ENCODE data around the gene MMEL1. TPM values are rescaled to one million over a fixed set of nuclear protein-coding genes. Genes with fewer than 3 reads are reported as not detected.
A peak's percentile ranks its signal among the peaks of the same experiment; 100 is the strongest.

Gene MMEL1
- total RNA-seq, 1 experiment from 2014 or later, result not detected

DNA sequence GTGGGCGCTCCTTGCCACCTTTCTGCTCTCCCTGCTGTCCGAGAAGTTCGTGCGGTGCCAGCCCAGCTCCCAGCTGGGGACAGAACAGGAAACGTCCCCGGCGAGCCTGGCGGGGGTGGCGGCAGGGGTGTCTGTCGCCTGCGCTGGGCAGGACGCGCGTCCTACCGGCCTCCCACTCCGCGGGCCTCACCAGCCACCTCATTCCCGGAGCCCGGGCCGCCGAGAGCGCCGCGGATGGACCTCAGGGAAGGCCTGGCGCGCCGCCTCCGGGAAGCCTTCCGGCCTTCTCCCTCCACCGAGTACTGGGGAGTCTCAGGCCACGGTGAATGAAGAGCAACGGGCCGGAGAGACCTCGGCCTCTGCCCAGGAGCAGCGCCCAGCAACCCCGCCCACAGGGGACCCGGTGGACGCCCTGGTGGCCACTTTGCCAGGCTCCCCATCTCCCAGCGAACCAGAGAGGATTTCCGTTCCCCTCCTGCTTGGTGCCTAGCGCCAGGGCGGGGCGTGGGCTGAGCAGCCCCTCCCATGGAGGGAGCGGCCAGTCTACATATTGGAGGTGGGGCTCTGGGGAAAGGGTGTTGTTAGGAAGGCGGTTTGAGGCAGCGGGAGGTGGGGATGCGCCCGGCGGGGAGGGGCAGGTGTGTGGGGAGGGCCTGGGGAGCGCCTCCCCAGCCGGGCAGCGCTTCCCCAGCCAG is 86.2 kb downstream of the MMEL1 start (continued):
- TF ChIP-seq, protein P1, sequence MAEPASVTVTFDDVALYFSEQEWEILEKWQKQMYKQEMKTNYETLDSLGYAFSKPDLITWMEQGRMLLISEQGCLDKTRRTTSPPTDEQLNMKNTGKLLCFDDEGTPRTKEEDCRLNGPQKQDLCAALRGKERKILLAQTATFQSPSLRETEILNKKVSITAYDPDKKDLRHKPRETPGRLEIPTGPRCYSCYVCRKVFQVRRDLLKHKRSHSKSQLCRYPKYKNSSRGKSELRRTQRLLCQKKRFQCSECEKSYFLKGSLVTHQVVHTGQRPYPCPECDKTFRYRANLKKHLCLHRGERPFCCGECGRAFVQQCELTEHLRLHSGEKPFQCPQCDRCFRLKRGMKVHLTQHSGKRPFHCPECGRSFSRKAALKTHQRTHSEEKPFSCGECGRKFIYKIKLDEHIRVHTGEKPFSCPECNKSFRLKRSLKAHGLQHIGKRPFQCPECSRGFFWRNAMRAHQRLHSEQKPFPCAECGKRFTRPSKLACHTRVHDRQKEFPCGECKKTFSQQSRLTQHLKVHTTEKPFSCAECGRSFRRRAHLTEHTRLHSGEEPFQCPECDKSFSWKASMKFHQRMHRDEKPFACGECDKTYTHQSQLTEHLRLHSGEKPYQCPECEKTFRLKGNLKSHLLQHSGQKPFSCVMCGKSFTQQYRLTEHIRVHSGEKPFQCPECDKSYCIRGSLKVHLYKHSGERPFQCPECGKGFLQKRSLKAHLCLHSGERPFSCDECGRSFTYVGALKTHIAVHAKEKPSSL (CRISPR knock-in tag; conservative IDR thresholded peaks at IDR 0.05), result no peak
- TF ChIP-seq SP1 (CRISPR knock-in tag; conservative IDR thresholded peaks at IDR 0.05) (peak; percentile 70; the same call in 1 of the 2 replicates), TCF7 (CRISPR knock-in tag; IDR thresholded peaks at IDR 0.05; ENCODE audit: low read depth) (no peak), GTF2I (CRISPR knock-in tag; conservative IDR thresholded peaks at IDR 0.05) (no peak), NR2C2 (CRISPR knock-in tag; IDR thresholded peaks at IDR 0.05) (no peak), ATF1 (CRISPR knock-in tag; IDR thresholded peaks at IDR 0.05) (no peak), ZNF671 (CRISPR knock-in tag; IDR thresholded peaks at IDR 0.05) (no peak), FOXJ3 (CRISPR knock-in tag; IDR thresholded peaks at IDR 0.05; ENCODE audit: borderline replicate concordance) (no peak), GABPB1 (CRISPR knock-in tag; IDR thresholded peaks at IDR 0.05) (no peak), GRHL2 (CRISPR knock-in tag; IDR thresholded peaks at IDR 0.05; ENCODE audit: insufficient replicate concordance, severe bottlenecking) (no peak), ZNF263 (CRISPR knock-in tag; IDR thresholded peaks at IDR 0.05; ENCODE audit: low read depth) (no peak), RORB (CRISPR knock-in tag; IDR thresholded peaks at IDR 0.05) (no peak), RELA (CRISPR knock-in tag; IDR thresholded peaks at IDR 0.05; ENCODE audit: borderline replicate concordance) (0 out of 2 replicates have a peak, but pooled peaks have one; percentile 5), FOXP1 (CRISPR knock-in tag; IDR thresholded peaks at IDR 0.05; ENCODE audit: borderline replicate concordance) (no peak; the same call in none of the 2 replicates), NFE2L1 (CRISPR knock-in tag; IDR thresholded peaks at IDR 0.05) (no peak), PRRX2 (CRISPR knock-in tag; IDR thresholded peaks at IDR 0.05) (no peak), CREM (CRISPR knock-in tag; IDR thresholded peaks at IDR 0.05) (no peak), TEAD1 (CRISPR knock-in tag; IDR thresholded peaks at IDR 0.05) (no peak), TP53 (CRISPR knock-in tag; IDR thresholded peaks at IDR 0.05) (no peak; the same call in 1 of the 2 replicates)
- TF ChIP-seq, protein P2, sequence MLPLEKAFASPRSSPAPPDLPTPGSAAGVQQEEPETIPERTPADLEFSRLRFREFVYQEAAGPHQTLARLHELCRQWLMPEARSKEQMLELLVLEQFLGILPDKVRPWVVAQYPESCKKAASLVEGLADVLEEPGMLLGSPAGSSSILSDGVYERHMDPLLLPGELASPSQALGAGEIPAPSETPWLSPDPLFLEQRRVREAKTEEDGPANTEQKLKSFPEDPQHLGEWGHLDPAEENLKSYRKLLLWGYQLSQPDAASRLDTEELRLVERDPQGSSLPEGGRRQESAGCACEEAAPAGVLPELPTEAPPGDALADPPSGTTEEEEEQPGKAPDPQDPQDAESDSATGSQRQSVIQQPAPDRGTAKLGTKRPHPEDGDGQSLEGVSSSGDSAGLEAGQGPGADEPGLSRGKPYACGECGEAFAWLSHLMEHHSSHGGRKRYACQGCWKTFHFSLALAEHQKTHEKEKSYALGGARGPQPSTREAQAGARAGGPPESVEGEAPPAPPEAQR (CRISPR knock-in tag; IDR thresholded peaks at IDR 0.05), result no peak
- TF ChIP-seq, protein P3, sequence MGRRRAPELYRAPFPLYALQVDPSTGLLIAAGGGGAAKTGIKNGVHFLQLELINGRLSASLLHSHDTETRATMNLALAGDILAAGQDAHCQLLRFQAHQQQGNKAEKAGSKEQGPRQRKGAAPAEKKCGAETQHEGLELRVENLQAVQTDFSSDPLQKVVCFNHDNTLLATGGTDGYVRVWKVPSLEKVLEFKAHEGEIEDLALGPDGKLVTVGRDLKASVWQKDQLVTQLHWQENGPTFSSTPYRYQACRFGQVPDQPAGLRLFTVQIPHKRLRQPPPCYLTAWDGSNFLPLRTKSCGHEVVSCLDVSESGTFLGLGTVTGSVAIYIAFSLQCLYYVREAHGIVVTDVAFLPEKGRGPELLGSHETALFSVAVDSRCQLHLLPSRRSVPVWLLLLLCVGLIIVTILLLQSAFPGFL (CRISPR knock-in tag; IDR thresholded peaks at IDR 0.05; ENCODE audit: borderline replicate concordance), result no peak
- TF ChIP-seq, protein P4, sequence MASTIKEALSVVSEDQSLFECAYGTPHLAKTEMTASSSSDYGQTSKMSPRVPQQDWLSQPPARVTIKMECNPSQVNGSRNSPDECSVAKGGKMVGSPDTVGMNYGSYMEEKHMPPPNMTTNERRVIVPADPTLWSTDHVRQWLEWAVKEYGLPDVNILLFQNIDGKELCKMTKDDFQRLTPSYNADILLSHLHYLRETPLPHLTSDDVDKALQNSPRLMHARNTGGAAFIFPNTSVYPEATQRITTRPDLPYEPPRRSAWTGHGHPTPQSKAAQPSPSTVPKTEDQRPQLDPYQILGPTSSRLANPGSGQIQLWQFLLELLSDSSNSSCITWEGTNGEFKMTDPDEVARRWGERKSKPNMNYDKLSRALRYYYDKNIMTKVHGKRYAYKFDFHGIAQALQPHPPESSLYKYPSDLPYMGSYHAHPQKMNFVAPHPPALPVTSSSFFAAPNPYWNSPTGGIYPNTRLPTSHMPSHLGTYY (CRISPR knock-in tag; IDR thresholded peaks at IDR 0.05), result no peak
- TF ChIP-seq, protein P5, sequence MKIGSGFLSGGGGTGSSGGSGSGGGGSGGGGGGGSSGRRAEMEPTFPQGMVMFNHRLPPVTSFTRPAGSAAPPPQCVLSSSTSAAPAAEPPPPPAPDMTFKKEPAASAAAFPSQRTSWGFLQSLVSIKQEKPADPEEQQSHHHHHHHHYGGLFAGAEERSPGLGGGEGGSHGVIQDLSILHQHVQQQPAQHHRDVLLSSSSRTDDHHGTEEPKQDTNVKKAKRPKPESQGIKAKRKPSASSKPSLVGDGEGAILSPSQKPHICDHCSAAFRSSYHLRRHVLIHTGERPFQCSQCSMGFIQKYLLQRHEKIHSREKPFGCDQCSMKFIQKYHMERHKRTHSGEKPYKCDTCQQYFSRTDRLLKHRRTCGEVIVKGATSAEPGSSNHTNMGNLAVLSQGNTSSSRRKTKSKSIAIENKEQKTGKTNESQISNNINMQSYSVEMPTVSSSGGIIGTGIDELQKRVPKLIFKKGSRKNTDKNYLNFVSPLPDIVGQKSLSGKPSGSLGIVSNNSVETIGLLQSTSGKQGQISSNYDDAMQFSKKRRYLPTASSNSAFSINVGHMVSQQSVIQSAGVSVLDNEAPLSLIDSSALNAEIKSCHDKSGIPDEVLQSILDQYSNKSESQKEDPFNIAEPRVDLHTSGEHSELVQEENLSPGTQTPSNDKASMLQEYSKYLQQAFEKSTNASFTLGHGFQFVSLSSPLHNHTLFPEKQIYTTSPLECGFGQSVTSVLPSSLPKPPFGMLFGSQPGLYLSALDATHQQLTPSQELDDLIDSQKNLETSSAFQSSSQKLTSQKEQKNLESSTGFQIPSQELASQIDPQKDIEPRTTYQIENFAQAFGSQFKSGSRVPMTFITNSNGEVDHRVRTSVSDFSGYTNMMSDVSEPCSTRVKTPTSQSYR (CRISPR knock-in tag; IDR thresholded peaks at IDR 0.05), result no peak
- TF ChIP-seq, protein P6, sequence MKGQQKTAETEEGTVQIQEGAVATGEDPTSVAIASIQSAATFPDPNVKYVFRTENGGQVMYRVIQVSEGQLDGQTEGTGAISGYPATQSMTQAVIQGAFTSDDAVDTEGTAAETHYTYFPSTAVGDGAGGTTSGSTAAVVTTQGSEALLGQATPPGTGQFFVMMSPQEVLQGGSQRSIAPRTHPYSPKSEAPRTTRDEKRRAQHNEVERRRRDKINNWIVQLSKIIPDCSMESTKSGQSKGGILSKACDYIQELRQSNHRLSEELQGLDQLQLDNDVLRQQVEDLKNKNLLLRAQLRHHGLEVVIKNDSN (CRISPR knock-in tag; IDR thresholded peaks at IDR 0.05), result no peak
- TF ChIP-seq, protein P7, sequence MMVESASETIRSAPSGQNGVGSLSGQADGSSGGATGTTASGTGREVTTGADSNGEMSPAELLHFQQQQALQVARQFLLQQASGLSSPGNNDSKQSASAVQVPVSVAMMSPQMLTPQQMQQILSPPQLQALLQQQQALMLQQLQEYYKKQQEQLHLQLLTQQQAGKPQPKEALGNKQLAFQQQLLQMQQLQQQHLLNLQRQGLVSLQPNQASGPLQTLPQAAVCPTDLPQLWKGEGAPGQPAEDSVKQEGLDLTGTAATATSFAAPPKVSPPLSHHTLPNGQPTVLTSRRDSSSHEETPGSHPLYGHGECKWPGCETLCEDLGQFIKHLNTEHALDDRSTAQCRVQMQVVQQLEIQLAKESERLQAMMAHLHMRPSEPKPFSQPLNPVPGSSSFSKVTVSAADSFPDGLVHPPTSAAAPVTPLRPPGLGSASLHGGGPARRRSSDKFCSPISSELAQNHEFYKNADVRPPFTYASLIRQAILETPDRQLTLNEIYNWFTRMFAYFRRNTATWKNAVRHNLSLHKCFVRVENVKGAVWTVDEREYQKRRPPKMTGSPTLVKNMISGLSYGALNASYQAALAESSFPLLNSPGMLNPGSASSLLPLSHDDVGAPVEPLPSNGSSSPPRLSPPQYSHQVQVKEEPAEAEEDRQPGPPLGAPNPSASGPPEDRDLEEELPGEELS (CRISPR knock-in tag; IDR thresholded peaks at IDR 0.05), result no peak
- TF ChIP-seq, protein P8, sequence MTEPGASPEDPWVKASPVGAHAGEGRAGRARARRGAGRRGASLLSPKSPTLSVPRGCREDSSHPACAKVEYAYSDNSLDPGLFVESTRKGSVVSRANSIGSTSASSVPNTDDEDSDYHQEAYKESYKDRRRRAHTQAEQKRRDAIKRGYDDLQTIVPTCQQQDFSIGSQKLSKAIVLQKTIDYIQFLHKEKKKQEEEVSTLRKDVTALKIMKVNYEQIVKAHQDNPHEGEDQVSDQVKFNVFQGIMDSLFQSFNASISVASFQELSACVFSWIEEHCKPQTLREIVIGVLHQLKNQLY (CRISPR knock-in tag; IDR thresholded peaks at IDR 0.05), result no peak
